ENCODE measurements around the gene OSBPL7.

OSBPL7 gene

DNA sequence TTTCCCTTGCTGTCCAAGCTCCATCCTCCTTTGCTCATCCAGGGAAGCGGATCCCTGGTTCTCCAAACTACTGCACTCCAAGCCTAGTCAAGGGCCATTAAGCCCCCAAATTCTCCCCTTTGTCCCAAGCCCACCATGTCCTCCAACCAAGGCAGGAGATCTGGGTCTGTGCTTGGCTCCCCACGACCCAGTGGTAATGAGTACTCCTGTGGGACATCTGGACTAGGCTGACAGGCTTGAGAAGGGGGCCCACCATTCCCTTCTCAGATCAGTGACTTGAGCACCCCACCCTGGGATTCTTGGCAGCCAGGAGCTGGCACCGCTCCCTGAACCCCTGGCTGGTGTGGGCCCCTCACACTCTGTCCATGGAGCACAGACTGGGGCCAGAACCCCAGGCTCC lies 17.1 kb downstream of the OSBPL7 start:
- no peak for TF ChIP-seq ZNF146 (tag by site-specific recombination; IDR thresholded peaks at IDR 0.05)
- no peak for TF ChIP-seq ZNF843 (tag by site-specific recombination; IDR thresholded peaks at IDR 0.05)
- TF ChIP-seq ZNF24 (tag by site-specific recombination; IDR thresholded peaks at IDR 0.05) = no peak
- CTCF ChIA-PET = interaction anchor here (0.6 to 1.9 kb wide), 7 partner anchors 14 to 155 kb away, joined by 3 to 5 read pairs (median 4); no protein-coding TSS in a partner anchor
- no peaks in the 10 kb centered on the region for H3K4me1 ChIP-seq (ENCODE audit: control insufficient read depth, insufficient read depth, low read length)
- H3K36me3 ChIP-seq (ENCODE audit: control insufficient read depth in 2 of 2, insufficient read depth in 1 of 2, low read length in 2 of 2) = peaks cover 0 to 29% of the 10 kb centered on the region in 2 experiments; a peak in 1 of 3 replicates
- POLR2A ChIA-PET = no interaction called here
- H3K9me3 ChIP-seq (ENCODE audit: control insufficient read depth, insufficient read depth, low read depth, low read length) = no peaks in the 10 kb centered on the region
- H3K27ac ChIP-seq (ENCODE audit: extremely low read depth, low read depth, low read length) = no peak overlapping the region
- H3K4me3 ChIP-seq (ENCODE audit: low read depth, low read length) = no peak overlapping the region

DNA sequence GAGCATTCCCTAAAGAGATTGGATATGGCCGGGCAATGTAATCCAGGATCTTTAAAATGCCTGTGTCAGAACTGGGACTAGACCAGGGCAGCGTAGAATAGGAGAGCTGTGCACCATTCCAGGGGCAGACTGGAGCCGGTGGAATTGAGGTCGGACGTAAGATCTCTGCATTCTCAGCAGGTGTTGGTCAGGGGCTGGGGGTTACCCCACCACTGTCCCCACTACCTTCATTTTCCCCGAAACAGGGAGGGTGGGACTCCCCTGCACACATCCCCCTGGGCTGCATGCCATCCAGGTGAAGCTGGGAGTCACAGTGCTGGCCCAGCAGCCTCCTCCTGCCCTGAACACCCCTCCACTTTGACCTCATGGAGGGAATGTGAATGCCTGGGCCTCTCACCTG lies 17.8 kb downstream of the OSBPL7 start:
- peaks cover 0 to 22% of the 10 kb centered on the region in 2 experiments; a peak in 1 of 3 replicates for H3K36me3 ChIP-seq (ENCODE audit: control insufficient read depth in 2 of 2, insufficient read depth in 1 of 2, low read length in 2 of 2)
- H3K27ac ChIP-seq (ENCODE audit: extremely low read depth, low read depth, low read length) = no peak overlapping the region
- POLR2A ChIA-PET = no interaction called here
- H3K4me1 ChIP-seq (ENCODE audit: control insufficient read depth, insufficient read depth, low read length) = no peaks in the 10 kb centered on the region
- no peaks in the 10 kb centered on the region for H3K9me3 ChIP-seq (ENCODE audit: control insufficient read depth, insufficient read depth, low read depth, low read length)
- no peak overlapping the region for H3K4me3 ChIP-seq (ENCODE audit: low read depth, low read length)
- CTCF ChIA-PET = interaction anchor here (0.6 to 1.9 kb wide), 4 partner anchors 14 to 151 kb away, joined by 3 to 5 read pairs (median 4); no protein-coding TSS in a partner anchor
- TF ChIP-seq ZBTB1 (tag by site-specific recombination; IDR thresholded peaks at IDR 0.05) (no peak), ZNF660 (tag by site-specific recombination; IDR thresholded peaks at IDR 0.05) (no peak), ZNF157 (tag by site-specific recombination; IDR thresholded peaks at IDR 0.05) (no peak), ZNF292 (tag by site-specific recombination; IDR thresholded peaks at IDR 0.05; ENCODE audit: borderline replicate concordance, low read depth) (no peak), SCRT1 (tag by site-specific recombination; IDR thresholded peaks at IDR 0.05; ENCODE audit: borderline replicate concordance) (no peak), ZNF514 (tag by site-specific recombination; IDR thresholded peaks at IDR 0.05) (no peak), ZNF132 (tag by site-specific recombination; IDR thresholded peaks at IDR 0.05; ENCODE audit: borderline replicate concordance) (no peak), HOXA7 (CRISPR knock-in tag; IDR thresholded peaks at IDR 0.05; ENCODE audit: borderline replicate concordance) (no peak), ZNF266 (tag by site-specific recombination; IDR thresholded peaks at IDR 0.05; ENCODE audit: low read depth) (no peak)
- TF ChIP-seq, protein P1, sequence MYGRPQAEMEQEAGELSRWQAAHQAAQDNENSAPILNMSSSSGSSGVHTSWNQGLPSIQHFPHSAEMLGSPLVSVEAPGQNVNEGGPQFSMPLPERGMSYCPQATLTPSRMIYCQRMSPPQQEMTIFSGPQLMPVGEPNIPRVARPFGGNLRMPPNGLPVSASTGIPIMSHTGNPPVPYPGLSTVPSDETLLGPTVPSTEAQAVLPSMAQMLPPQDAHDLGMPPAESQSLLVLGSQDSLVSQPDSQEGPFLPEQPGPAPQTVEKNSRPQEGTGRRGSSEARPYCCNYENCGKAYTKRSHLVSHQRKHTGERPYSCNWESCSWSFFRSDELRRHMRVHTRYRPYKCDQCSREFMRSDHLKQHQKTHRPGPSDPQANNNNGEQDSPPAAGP (tag by site-specific recombination; IDR thresholded peaks at IDR 0.05) = no peak
- TF ChIP-seq, protein P2, sequence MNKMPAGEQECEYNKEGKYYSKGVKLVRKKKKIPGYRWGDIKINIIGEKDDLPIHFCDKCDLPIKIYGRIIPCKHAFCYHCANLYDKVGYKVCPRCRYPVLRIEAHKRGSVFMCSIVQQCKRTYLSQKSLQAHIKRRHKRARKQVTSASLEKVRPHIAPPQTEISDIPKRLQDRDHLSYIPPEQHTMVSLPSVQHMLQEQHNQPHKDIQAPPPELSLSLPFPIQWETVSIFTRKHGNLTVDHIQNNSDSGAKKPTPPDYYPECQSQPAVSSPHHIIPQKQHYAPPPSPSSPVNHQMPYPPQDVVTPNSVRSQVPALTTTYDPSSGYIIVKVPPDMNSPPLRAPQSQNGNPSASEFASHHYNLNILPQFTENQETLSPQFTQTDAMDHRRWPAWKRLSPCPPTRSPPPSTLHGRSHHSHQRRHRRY (tag by site-specific recombination; IDR thresholded peaks at IDR 0.05) = no peak
- TF ChIP-seq, protein P3, sequence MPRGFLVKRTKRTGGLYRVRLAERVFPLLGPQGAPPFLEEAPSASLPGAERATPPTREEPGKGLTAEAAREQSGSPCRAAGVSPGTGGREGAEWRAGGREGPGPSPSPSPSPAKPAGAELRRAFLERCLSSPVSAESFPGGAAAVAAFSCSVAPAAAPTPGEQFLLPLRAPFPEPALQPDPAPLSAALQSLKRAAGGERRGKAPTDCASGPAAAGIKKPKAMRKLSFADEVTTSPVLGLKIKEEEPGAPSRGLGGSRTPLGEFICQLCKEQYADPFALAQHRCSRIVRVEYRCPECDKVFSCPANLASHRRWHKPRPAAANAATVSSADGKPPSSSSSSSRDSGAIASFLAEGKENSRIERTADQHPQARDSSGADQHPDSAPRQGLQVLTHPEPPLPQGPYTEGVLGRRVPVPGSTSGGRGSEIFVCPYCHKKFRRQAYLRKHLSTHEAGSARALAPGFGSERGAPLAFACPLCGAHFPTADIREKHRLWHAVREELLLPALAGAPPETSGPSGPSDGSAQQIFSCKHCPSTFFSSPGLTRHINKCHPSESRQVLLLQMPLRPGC (tag by site-specific recombination; IDR thresholded peaks at IDR 0.05) = no peak
- TF ChIP-seq, protein P4, sequence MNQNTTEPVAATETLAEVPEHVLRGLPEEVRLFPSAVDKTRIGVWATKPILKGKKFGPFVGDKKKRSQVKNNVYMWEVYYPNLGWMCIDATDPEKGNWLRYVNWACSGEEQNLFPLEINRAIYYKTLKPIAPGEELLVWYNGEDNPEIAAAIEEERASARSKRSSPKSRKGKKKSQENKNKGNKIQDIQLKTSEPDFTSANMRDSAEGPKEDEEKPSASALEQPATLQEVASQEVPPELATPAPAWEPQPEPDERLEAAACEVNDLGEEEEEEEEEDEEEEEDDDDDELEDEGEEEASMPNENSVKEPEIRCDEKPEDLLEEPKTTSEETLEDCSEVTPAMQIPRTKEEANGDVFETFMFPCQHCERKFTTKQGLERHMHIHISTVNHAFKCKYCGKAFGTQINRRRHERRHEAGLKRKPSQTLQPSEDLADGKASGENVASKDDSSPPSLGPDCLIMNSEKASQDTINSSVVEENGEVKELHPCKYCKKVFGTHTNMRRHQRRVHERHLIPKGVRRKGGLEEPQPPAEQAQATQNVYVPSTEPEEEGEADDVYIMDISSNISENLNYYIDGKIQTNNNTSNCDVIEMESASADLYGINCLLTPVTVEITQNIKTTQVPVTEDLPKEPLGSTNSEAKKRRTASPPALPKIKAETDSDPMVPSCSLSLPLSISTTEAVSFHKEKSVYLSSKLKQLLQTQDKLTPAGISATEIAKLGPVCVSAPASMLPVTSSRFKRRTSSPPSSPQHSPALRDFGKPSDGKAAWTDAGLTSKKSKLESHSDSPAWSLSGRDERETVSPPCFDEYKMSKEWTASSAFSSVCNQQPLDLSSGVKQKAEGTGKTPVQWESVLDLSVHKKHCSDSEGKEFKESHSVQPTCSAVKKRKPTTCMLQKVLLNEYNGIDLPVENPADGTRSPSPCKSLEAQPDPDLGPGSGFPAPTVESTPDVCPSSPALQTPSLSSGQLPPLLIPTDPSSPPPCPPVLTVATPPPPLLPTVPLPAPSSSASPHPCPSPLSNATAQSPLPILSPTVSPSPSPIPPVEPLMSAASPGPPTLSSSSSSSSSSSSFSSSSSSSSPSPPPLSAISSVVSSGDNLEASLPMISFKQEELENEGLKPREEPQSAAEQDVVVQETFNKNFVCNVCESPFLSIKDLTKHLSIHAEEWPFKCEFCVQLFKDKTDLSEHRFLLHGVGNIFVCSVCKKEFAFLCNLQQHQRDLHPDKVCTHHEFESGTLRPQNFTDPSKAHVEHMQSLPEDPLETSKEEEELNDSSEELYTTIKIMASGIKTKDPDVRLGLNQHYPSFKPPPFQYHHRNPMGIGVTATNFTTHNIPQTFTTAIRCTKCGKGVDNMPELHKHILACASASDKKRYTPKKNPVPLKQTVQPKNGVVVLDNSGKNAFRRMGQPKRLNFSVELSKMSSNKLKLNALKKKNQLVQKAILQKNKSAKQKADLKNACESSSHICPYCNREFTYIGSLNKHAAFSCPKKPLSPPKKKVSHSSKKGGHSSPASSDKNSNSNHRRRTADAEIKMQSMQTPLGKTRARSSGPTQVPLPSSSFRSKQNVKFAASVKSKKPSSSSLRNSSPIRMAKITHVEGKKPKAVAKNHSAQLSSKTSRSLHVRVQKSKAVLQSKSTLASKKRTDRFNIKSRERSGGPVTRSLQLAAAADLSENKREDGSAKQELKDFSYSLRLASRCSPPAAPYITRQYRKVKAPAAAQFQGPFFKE (tag by site-specific recombination; IDR thresholded peaks at IDR 0.05; ENCODE audit: borderline replicate concordance) = no peak
- TF ChIP-seq, protein P5, sequence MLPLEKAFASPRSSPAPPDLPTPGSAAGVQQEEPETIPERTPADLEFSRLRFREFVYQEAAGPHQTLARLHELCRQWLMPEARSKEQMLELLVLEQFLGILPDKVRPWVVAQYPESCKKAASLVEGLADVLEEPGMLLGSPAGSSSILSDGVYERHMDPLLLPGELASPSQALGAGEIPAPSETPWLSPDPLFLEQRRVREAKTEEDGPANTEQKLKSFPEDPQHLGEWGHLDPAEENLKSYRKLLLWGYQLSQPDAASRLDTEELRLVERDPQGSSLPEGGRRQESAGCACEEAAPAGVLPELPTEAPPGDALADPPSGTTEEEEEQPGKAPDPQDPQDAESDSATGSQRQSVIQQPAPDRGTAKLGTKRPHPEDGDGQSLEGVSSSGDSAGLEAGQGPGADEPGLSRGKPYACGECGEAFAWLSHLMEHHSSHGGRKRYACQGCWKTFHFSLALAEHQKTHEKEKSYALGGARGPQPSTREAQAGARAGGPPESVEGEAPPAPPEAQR (tag by site-specific recombination; IDR thresholded peaks at IDR 0.05) = no peak
- TF ChIP-seq, protein P6, sequence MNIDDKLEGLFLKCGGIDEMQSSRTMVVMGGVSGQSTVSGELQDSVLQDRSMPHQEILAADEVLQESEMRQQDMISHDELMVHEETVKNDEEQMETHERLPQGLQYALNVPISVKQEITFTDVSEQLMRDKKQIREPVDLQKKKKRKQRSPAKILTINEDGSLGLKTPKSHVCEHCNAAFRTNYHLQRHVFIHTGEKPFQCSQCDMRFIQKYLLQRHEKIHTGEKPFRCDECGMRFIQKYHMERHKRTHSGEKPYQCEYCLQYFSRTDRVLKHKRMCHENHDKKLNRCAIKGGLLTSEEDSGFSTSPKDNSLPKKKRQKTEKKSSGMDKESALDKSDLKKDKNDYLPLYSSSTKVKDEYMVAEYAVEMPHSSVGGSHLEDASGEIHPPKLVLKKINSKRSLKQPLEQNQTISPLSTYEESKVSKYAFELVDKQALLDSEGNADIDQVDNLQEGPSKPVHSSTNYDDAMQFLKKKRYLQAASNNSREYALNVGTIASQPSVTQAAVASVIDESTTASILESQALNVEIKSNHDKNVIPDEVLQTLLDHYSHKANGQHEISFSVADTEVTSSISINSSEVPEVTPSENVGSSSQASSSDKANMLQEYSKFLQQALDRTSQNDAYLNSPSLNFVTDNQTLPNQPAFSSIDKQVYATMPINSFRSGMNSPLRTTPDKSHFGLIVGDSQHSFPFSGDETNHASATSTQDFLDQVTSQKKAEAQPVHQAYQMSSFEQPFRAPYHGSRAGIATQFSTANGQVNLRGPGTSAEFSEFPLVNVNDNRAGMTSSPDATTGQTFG (tag by site-specific recombination; IDR thresholded peaks at IDR 0.05; ENCODE audit: borderline replicate concordance) = no peak
- TF ChIP-seq, protein P7, sequence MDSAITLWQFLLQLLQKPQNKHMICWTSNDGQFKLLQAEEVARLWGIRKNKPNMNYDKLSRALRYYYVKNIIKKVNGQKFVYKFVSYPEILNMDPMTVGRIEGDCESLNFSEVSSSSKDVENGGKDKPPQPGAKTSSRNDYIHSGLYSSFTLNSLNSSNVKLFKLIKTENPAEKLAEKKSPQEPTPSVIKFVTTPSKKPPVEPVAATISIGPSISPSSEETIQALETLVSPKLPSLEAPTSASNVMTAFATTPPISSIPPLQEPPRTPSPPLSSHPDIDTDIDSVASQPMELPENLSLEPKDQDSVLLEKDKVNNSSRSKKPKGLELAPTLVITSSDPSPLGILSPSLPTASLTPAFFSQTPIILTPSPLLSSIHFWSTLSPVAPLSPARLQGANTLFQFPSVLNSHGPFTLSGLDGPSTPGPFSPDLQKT (IDR thresholded peaks at IDR 0.05; ENCODE audit: borderline replicate concordance, low read depth, low read length) = no peak

Data from HEK293 (cell line).